Measurements from ENCODE around the gene GPBAR1. TPM values are rescaled to one million over a fixed set of nuclear protein-coding genes. Genes with fewer than 3 reads are reported as not detected.

The GPBAR1 gene
- total and polyA plus RNA-seq, 2 of the 8 experiments (the other 6 are each of a cell fraction or from before 2014, with no cell fraction given), result 0.32 to 0.59 TPM

GRCh38 chr2:218221000-218221399 is 39.8 kb upstream of the GPBAR1 start (continued):
- TF ChIP-seq CHD7 (IDR thresholded peaks at IDR 0.05; ENCODE audit: insufficient replicate concordance, low read length) (no peak), RAD21 (IDR thresholded peaks at IDR 0.05 in 1 of 2, conservative IDR thresholded peaks at IDR 0.05 in 1 of 2; ENCODE audit: low read depth in 2 of 2, low read length in 2 of 2) (no peak), CHD1 (IDR thresholded peaks at IDR 0.05; ENCODE audit: low read depth, low read length) (no peak), E2F6 (IDR thresholded peaks at IDR 0.05) (no peak), TEAD4 (IDR thresholded peaks at IDR 0.05; ENCODE audit: low read depth, low read length) (no peak)
